GM18517 (cell line): ENCODE measurements around the gene ULBP1.
"Not testable (repeated sequence)": the region's sequence is repeated elsewhere in the genome, so short reads cannot be mapped to it uniquely, and the experiment has no call there.

Experiments
- ATAC-seq: cut with Tn5 transposase; IDR thresholded peaks from one replicate; pipeline ENCODE4 v1.9.1; 2021; ENCODE audit warnings: mild to moderate bottlenecking, moderate library complexity; ENCODE audit not compliant: unreplicated experiment

The ULBP1 gene

DNA sequence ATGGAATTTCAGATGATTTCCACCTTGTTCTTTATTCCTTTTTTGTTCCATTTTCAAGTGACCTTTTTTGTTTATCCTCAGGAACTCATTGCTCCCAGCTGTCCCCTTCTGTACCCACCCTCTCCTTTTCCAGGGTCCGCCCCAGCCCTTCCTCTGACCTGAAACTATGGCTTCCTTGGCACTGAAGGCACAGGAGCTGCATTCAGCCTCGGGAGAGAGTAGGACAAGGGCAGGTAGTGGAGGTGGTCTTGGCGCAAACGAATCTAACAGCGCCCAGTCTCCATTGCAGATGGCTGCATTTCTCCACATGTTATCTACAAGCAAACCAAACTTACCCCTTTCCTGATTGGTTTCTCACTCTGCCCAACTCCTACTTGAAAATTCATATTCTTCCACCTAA lies 30.7 kb upstream of the ULBP1 start:
- ATAC-seq: no peak

DNA sequence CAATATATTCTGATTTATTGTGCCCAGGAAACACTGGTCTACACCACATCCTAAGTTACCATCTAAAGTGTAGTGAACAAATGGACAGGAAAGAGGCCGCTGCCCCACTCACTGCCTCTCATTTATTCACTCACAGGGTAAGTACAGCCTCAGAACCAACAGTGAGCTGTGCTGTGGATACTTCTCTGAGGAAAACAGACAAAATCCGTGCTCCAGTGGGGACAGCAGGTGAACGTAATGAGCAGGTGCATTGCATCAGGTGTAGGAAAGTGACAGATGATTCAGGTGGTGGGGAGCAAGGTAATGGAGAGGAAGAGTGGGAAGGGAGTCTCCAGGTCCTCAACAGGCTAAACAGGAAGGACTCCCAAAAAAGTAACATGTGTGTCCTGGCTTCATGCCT lies 30.3 kb upstream of the ULBP1 start:
- ATAC-seq: no peak

DNA sequence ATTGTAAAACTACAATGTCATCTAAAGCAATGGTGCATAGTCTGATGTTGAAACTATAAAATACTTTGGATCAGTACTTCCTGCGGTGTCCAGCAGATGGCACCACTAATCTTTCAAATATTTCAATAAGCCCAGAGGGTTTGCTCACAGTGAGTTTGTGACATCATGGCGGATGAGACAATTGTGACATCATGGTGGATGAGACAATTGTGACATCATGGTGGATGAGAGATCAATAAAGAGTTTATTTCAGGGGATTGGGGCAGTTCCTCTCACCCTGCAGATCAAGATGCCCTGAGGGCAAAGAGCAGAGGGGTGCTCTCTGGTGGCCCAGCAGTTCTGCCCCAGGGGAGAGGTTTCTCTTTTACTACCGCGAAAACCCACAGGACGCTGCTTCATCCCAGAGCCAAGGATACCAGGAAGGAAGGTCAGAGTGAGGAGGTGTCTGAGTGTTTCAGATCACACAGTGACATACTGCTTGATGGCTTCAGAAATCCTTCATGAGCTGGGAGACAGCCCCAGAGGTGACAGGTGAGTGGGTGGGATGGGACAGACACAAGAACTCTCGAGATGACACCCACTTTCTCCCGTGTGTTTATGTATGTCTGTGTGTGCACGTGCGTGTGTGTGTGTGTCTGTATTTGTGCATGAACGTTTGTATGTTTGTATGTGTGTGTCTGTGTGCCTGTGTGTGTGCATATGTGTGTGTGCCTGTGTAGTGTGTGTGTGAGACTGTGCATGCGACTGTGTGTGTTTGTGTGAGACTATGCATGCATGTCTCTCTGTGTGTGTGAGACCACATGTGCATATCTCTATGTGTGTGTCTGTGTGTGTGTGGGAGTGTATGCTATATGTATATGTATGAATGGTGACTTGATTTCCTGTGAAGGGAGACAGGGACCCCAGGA lies 29.2 kb upstream of the ULBP1 start:
- ATAC-seq: no peak

- no peak for ATAC-seq
Observed at GRCh38 chr6:149935246-149935645, 28.5 kb upstream of the ULBP1 start.

DNA sequence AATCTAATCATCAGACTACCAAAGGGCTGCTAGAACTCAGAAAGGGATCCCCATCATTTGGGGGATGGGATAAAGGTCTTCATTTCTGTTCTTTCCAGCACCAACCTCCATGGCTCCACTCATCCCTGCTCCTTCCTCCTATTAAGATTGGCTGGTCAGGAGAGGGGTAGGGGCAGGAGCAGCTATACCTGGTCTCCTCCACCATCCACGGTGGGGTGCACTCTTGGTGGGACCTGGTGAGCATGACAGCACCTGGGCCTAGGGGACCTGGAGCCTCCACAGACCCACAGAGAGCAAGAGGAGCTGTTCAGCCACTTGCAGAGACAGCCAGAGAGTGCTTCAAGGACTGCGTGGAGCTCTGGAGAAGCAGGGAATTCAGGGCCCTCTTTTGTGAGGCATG lies 28.1 kb upstream of the ULBP1 start:
- no peak for ATAC-seq

GRCh38 chr6:149936743-149937142 lies 27.0 kb upstream of the ULBP1 start:
- no peak for ATAC-seq

GRCh38 chr6:149938013-149938570 lies 25.7 kb upstream of the ULBP1 start:
- not testable (repeated sequence) for ATAC-seq

DNA sequence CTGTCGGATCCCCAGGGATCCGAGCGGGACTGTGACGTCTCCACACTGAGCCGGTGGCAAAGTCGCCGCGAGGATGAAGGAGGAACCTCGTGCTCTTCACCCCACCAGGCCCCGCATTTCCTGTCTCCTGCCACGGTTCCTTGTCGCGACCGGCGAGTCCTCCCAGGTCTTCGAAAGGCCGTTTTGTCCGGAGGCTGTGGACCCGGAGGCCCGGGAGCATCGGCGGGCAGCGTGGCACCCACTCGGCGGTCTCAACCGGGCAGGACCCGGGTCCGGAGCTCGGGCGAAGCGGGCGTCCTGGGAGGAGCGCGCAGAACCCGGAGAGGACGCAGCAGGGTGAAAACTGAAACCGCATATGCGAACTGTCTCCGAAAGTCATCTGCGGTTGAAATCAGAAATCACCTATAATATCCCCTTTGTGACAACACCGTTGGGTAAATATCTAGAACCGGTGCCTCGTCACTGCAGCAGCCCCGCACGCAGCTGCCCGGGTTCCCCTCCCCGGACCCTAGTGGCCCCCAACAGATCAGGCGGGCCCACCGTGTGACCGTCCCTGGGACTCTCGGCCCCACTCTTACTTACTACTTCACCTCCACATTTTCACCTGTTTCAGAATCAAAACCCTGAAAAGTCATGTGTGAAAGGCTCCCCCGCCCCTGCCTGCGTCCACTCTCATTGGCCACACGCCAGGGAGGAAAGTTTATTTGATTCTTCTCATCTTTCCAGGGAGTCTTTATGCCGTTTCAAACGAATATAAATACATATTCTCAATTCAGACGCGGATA lies 25.0 kb upstream of the ULBP1 start:
- peak; percentile 91 for ATAC-seq

GRCh38 chr6:149939356-149939648 lies 24.4 kb upstream of the ULBP1 start:
- ATAC-seq: no peak

DNA sequence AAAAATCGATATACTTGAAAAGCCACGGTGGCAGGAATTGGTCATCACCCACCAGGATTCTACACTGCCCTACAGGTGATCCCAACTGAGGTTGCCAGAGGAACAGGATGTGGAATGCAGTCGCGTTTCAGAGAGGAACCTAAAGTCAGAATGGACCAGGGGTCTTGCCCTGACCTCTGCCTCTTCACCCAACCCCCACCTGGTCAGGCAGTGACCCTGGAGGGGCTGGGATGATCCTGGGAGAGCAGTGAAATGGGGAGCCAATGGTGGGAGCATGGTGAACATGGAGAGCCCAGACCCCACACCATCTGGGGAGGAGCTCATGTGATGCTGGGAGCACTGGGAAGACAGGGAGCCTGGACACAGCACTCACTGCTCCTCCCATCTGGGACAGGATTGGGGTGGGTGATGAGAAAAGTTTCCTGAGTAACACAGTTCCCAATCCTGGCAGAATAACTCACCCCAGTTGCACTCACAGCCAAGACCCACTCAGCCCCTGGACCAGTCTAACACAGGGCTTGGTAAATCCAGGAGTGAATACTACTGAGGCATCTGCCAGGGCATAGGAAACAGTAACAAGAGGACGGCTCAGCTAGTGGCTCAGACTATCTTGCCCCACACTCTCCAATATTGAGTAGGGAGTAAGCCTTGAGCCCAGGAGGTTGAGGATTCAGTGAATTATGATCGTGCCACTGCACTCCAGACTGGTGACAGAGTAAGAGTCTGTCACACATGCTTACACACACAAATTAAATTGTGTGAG lies 23.7 kb upstream of the ULBP1 start:
- ATAC-seq: no peak

- no peak for ATAC-seq
Observed at GRCh38 chr6:149940672-149940982, 23.1 kb upstream of the ULBP1 start.

- no peak for ATAC-seq
Observed at GRCh38 chr6:149941583-149942460, 21.9 kb upstream of the ULBP1 start, which contains the start of gene ULBP2. ULBP2 (plus strand) TSS chr6:149942014; CDS start chr6:149942073, 59 bp downstream.

DNA sequence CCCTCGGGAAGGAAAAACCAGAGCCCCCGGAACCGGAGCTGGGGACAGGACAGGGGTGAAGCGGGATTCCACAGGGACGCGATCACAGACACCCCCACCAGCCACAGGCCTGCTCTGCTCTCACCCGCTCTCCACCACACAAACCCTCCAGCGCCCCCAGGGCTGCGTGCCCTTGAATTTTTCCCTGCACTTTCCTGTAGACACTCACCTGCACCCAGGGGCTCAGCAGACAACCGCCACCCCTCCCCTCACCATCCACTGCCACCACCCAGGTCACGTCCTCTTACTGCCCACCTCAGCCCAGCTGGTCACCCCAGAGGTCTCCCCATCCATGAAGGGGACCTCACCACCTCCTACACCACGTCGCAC lies 21.3 kb upstream of the ULBP1 start:
- no peak for ATAC-seq

GRCh38 chr6:149943321-149943720 lies 20.4 kb upstream of the ULBP1 start:
- ATAC-seq: not testable (repeated sequence)

GRCh38 chr6:149945276-149945675 lies 18.5 kb upstream of the ULBP1 start:
- ATAC-seq: not testable (repeated sequence)

DNA sequence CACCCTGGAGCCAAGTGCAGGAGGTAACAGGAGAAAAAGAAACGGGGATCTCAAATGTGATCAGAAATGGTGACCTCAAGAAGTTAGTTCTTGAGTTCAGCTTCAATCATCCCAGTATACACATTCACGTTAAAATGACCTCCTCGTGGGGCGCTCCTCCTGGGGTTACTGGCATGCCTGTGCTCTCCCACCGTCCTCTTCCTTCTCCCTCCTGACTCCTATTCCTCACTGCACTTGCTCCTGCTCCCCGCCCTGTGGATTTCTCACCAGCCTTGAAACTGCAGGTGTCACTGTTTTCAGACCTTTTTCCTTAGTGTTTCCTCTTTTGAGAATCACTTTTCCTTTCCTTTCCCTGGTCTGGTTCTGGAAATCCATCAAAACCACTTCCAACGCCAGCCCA lies 17.1 kb upstream of the ULBP1 start:
- not testable (repeated sequence) for ATAC-seq

- ATAC-seq: not testable (repeated sequence)
Observed at GRCh38 chr6:149947533-149947932, 16.2 kb upstream of the ULBP1 start.

DNA sequence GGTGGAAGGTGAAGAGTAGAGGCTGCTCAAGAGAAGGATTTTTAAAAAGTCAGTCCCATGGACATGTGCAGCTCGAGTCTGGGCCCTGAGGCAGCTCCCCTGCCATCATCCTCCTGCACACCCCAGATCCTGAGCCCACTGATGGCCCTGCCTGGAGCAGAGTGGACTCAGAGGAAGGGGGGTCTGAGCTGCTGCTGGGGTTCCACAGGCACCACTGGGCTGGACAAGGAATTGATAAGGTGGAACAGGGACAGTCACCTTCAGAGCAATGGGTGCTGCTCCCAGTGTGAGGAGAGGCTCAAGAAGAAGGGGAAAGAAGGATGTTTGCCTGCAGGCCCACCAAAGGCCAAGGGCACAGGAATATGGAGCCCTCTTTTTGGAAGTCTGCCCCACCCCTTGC lies 15.7 kb upstream of the ULBP1 start:
- ATAC-seq: no peak

GRCh38 chr6:149948616-149949015 lies 15.1 kb upstream of the ULBP1 start:
- no peak for ATAC-seq

GRCh38 chr6:149950423-149950822 lies 13.3 kb upstream of the ULBP1 start:
- no peak for ATAC-seq
